ENCODE results near the gene ALPL.
"Not testable (repeated sequence)": the region's sequence is repeated elsewhere in the genome, so short reads cannot be mapped to it uniquely, and the experiment has no call there.

ALPL gene

GRCh38 chr1:21563971-21564370, 54.7 kb downstream of the ALPL start:
- no peak for DNase-seq

DNA sequence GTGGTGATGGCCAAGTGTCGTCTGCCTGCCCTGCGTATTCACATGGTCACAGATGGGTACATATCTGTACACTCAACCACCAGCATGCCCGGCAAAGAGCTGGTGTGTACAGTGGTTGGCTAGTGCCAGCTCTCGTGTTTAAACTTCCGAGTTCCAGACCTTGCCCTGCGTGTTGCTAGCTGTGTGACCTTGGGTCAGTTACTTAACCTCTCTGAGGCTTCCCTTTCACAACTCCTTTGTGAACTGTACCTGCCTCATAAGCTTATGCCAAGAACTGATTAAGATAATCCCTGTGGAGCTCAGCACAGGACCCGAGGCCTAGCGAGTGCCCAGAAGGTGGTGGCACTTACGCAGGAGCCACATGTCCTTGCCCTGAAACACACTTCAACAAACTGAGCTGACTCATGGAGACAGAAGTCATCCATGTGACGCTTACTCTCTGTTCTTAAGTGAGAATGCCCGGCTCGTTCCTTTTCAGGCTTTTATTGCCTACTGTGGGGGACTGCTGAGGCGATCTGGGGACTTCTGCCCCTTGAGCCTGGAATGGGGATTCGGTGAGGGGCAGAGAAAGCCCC, 55.4 kb downstream of the ALPL start:
- DNase-seq: no peak

DNA sequence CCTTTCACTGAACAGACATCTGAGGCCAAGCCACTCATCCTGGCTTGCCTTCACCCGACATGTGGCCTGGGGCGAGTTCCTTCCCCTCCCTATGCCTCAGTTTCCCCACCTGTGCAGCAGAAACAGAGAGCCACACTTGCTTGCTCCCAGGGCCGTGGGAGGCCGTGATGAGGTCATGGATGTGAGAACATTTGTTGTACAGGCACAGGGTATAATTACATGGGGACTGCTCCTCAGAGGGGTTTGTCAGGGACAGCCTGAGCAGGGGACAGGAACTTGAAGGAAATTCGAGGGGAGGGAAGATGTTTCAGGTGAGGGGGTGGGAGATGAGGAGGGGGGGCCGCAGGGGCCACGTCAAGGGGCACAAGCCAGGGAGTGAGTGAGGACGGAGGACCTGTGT, 56.1 kb downstream of the ALPL start:
- DNase-seq: no peak

DNA sequence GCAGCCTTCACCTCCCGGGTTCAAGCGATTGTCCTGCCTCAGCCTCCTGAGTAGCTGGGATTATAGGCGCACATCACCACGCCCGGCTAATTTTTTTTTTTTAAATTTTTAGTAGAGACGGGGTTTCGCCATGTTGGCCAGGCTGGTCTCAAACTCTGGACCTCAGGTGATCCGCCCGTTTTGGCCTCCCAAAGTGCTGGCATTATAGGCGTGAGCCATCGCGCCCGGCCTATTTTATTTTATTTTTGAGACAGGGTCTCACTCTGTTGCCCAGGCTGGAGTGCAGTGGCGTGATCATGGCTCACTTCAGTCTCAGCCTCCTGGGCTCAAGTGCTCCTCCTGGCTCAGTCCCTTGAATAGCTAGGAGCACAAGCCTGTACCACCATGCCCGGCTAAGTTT, 57.1 kb downstream of the ALPL start:
- not testable (repeated sequence) for DNase-seq

DNA sequence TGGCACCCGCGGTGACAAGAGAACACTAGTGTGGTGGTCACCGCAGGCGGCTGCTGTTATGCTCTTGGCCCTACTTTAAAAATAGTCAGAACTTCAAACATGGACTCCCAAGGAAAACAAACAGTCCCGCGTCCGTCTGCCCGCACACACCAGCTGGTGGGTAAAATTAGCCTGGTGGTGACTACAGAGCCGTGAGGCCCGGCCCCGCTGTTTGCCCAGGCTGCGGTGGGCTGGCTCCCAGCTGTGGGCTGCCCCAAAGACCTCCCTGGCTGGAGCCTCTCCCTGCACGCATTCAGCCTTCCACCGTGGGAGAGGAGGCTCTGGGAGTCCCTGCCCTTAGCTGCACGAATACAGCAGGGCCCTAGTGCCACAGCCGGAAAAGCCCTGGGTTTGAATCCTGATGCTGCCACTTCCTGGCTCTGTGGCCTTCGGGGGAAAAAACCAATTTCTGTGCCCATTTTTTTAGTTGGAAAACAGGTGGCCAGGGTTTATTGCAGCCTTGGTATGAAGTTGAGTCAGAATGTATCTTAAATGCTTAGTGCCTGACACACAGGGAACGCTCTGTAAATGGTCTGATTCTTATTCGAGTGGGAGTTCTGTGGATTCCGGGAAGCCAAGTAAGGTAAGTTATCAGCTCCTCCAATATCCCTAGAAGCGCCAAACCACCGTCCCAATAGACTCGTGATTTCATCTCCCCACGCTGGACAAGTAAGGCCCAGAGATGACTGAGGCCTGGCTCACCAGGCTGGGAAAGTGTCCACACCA, 58.2 kb downstream of the ALPL start:
- DNase-seq: no peak

DNA sequence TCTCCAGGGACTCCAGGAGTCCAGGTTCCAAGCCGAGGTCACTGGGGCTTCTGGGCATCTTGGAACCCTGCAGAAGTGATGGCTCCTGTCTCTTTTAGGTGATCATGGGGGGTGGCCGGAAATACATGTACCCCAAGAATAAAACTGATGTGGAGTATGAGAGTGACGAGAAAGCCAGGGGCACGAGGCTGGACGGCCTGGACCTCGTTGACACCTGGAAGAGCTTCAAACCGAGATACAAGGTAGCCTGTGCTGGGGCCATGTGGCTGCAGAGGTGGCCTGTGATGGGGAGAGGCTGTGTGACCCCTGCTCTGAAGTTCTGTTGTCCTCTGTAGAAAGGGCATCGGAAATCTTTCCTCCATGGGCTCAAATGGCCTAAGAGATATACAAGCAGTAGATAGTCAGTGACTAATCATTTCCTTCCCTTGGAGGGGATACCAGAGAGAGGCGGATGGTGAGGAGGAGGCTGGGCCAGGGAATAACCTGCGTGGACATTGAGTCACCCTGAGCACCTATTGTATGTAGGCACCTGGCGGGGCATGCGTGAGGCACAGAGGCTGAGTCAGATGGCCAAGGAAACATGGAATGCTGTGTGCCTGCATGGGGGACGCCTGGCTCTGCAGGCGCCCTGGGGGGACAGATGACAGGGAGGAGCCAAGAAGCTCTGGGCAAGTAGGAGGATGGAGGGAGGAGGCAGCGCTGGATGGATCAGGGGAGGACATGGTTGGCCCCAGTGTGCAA, 59.0 kb downstream of the ALPL start:
- DNase-seq: no peak

- no peak for DNase-seq
These were observed 59.7 kb downstream of the ALPL start for GRCh38 chr1:21568809-21569385.

DNA sequence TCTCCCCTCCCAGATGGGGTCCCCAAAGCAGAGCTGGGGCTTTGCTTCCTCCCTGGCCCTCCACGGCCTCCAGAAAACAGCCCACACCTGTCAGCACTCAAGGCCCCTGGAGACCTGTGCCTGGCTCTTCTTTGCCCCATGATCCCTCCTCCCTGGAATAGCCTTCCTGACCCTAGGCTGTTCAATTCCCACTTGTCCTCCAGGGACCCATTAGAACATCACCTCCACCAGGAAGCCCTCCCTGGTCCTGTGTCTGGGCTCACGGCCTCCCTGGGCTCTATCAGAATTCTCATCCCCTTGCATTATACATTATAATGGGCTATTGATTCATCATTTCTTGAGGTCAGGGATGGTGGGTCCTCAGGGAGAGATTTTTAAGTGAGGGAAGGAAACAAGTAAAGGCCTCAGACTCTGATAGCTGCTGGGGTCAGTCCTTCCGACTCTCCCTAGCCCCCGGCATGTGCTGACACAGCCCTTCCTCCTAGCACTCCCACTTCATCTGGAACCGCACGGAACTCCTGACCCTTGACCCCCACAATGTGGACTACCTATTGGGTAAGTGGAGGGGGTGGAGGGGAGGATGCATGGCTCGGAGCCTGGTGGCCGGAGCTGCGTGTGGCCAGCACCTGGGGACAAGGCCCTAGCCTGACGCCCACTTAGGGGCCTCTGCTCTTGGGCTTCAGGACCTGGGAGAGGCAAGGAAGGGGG, 60.8 kb downstream of the ALPL start:
- no peak for DNase-seq

DNA sequence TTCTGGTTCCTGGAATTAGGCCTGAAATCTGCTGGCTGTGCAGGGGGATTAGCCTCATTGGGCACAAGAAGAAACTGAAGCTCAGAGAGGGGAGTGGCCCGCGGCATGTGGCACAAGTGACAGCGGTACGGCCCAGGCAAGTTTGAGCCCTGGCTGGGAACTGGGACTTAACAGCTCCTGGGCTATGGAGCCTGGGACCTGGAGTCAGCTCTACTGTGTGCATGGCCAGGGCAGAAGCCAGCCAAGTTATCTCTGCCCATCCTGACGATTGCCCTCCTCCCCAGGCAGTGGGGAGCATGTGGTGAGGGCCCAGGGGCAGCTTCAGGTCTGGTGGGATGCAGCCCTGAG, 61.3 kb downstream of the ALPL start:
- no peak for DNase-seq

DNA sequence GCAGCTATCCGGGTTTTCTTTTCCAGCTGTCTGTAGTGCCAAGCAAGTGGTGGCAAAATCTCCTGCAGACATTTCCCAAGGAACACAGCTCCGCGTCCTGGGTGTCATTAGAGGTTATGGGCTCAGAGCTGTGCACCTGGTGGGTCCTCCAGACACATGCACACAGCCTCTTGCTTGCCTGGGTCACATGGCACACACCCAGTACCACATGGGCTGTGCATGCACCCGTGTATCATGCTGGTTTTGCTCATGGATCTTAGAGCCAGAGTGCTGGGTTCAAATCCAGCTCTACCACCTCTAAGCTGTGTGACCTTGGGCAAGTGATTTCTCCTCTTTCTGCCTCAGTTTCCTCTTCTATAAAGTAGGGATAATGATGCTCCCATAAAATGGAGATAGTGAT, 61.7 kb downstream of the ALPL start:
- no peak for DNase-seq

DNA sequence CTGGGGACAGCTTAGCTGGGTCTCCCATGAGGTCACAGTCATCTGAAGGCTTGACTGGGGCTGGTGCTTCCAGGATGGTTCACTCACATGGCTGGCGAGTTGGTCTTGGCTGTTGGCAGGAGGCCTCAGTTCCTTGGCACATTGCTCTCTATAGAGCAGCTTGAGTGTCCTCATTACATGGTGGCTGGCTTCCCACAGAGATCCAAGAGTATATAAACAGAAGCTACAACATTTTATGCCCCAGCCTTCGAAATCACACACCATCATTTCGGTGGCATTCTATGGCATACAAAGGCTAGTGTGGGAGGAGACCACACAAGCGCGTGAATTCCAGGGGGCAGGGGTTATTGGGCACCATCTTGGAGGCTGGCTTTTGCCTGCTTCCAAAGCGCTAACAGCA, 63.0 kb downstream of the ALPL start:
- DNase-seq: no peak

DNA sequence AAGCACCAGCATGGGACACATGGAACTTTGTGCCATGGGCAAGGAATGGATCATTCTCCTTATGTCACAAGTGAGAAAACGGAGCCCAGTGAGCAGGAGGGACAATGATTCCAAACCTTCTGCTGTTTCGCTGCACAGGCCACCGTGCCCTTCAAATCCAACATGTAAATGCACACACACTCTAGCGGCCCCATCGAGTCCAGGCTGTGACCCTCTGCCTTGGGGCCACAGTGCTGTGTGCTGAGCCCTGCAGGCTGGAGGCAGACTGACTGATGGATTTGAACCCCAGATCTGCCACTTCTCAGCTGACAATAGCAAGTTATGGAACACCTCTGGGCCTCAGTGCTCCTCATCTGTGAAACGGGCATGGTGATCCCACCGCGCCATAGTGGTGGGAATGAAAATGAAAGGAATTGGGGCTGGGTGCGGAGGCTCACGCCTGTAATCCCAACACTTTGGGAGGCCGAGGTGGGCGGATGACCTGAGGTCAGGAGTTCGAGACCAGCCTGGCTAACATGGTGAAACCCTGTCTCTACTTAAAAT, 63.6 kb downstream of the ALPL start:
- DNase-seq: no peak

GRCh38 chr1:21573475-21573874, 64.3 kb downstream of the ALPL start:
- DNase-seq: no peak

GRCh38 chr1:21573971-21574465, 64.8 kb downstream of the ALPL start:
- peak; percentile 81 for DNase-seq

- no peak for DNase-seq
These were observed 65.4 kb downstream of the ALPL start for GRCh38 chr1:21574466-21575151.

GRCh38 chr1:21575351-21575942, 66.2 kb downstream of the ALPL start:
- no peak for DNase-seq

DNA sequence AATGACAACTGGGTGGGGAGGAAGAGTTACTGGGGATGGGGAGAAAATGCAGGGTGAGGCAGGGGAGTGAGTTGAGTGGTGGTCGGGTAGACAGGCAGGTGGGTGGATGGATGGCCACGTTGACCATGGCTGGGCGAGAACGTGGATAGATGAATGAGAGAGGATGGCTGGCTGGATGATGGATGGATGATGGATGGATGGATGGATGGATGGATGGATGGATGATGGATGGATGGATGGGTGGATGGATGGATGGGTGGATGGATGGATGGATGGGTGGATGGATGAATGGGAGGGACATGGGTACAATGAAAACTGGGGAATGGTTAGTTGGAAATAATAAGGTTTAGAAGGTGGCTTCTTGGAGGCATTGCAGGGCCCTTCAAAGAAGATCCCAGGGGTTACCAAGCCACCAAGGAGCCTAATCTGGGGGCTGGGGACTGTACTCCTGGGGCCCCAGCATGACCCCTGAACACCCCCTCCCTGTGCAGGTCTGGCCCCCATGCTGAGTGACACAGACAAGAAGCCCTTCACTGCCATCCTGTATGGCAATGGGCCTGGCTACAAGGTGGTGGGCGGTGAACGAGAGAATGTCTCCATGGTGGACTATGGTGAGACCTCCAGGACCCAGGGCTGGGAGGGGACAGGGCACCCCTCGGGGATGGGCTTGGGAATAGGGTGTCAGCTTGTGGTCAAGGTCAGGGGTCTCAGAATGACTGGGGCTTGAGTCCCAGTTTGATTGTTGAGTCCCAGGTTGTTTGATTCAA, 67.0 kb downstream of the ALPL start:
- DNase-seq: no peak

- DNase-seq: no peak
These were observed 67.6 kb downstream of the ALPL start for GRCh38 chr1:21576798-21577187.

DNA sequence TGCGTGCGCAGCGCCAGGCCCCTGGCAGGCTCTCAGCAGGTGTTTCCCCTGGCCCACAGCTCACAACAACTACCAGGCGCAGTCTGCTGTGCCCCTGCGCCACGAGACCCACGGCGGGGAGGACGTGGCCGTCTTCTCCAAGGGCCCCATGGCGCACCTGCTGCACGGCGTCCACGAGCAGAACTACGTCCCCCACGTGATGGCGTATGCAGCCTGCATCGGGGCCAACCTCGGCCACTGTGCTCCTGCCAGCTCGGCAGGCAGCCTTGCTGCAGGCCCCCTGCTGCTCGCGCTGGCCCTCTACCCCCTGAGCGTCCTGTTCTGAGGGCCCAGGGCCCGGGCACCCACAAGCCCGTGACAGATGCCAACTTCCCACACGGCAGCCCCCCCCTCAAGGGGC, 68.1 kb downstream of the ALPL start:
- DNase-seq: no peak

GRCh38 chr1:21577933-21578332, 68.7 kb downstream of the ALPL start:
- no peak for DNase-seq

- DNase-seq: no peak
These were observed 70.6 kb downstream of the ALPL start for GRCh38 chr1:21579791-21580190.
